Measurements from ENCODE around the gene OTOGL. TPM values are rescaled to one million over a fixed set of nuclear protein-coding genes. Genes with fewer than 3 reads are reported as not detected.

OTOGL gene
- total RNA-seq, 1 donor from 2014 or later = 0.09 TPM

- no peaks in the 10 kb centered on the region for H3K27me3 ChIP-seq
- H3K9me3 ChIP-seq = no peaks in the 10 kb centered on the region
- no peak for TF ChIP-seq CTCF (IDR thresholded peaks at IDR 0.05)
- intact Hi-C loops (cut with DNase I) = no loop called here
- ATAC-seq (peak; percentile 15), DNase-seq (no peak)
- no peaks in the 10 kb centered on the region for H3K4me1 ChIP-seq
- no peak overlapping the region for H3K27ac ChIP-seq
- H3K36me3 ChIP-seq = no peaks in the 10 kb centered on the region
- H3K4me3 ChIP-seq = no peak overlapping the region
These were observed 222.3 kb downstream of the OTOGL start for GRCh38 chr12:80321653-80322052.

DNA sequence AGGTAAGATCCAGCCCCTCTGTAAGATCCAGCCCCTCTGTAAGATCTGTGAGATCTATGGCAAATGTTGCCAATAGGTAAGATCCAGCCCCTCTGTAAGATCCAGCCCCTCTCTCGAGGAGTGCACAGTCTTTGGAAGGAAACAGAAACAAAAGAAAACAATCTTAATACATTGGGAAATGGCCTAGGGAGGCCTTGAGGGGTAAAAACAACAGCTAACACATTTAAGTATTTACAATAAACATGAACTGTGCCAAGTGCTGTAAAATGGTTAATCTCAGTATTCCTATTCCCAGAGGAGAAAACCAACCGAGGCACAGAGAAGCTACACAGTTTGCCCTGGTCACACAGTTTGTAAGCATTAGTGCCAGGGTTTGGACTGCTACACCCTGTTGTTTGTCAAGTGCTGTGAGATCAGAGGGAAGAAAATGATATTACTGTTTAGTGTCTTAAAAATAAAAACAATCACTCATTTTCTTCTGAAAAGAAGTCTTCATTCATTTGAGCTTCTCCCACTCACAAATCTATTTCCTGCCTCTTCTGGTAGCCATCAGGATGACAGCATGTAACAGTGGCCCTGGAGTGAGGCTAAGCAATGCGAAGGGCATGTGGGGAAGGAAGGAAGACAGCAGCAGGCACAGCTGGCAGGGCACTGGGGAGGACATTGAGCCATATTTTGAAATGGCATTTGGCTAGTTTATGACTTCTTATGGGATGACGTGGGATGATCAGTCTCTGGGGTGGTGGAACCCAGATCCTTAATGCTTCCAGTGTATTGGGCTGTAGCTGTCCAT lies 226.0 kb downstream of the OTOGL start:
- no peak for ATAC-seq

GRCh38 chr12:80332827-80333226 lies 233.5 kb downstream of the OTOGL start:
- no peaks in the 10 kb centered on the region for H3K9me3 ChIP-seq
- TF ChIP-seq CTCF (IDR thresholded peaks at IDR 0.05) = no peak

More for the DNA sequence above, 226.0 kb downstream of the OTOGL start:
- DNase-seq = no peak
- no peak for TF ChIP-seq CTCF (IDR thresholded peaks at IDR 0.05)
- Histone ChIP-seq H3K27ac (no peak overlapping the region), H3K36me3 (no peaks in the 10 kb centered on the region), H3K4me1 (no peaks in the 10 kb centered on the region), H3K9me3 (no peaks in the 10 kb centered on the region), H3K27me3 (no peaks in the 10 kb centered on the region), H3K4me3 (no peak overlapping the region)
- intact Hi-C loops (cut with DNase I) = no loop called here

DNA sequence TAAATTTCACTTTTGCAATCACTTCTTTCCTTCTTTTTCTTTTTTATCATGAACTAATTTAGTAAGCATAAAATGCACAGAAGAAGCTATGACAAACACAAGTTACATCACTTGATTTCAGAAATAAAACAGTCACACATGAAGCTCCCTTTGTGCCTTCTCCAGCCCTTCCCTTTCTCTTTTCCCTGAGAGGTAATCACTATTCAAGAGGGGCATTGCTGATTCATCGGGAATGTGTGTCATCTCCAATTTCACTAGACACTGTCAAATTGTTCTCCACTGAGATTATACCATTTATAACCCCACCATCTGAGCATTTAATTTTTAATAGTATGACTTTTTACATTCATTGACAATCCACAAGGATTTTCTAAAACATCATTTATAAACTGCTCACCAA lies 253.1 kb downstream of the OTOGL start:
- intact Hi-C loops (cut with DNase I) = no loop called here
- Histone ChIP-seq H3K4me1 (no peaks in the 10 kb centered on the region), H3K36me3 (no peaks in the 10 kb centered on the region), H3K9me3 (no peaks in the 10 kb centered on the region), H3K4me3 (no peak overlapping the region), H3K27me3 (no peaks in the 10 kb centered on the region), H3K27ac (no peak overlapping the region)
- DNase-seq (no peak), ATAC-seq (no peak)
- TF ChIP-seq CTCF (IDR thresholded peaks at IDR 0.05) = no peak

More at GRCh38 chr12:80332827-80333226, 233.5 kb downstream of the OTOGL start:
- no peak overlapping the region for H3K4me3 ChIP-seq
- intact Hi-C loops (cut with DNase I) = no loop called here
- H3K4me1 ChIP-seq = no peaks in the 10 kb centered on the region
- DNase-seq (no peak), ATAC-seq (no peak)
- H3K27me3 ChIP-seq = no peaks in the 10 kb centered on the region
- H3K36me3 ChIP-seq = no peaks in the 10 kb centered on the region
- no peak overlapping the region for H3K27ac ChIP-seq

GRCh38 chr12:80353254-80353653 lies 253.9 kb downstream of the OTOGL start:
- intact Hi-C loops (cut with DNase I) = no loop called here
- H3K4me1 ChIP-seq = no peaks in the 10 kb centered on the region
- no peaks in the 10 kb centered on the region for H3K9me3 ChIP-seq
- peak; percentile 56 for ATAC-seq
- no peaks in the 10 kb centered on the region for H3K36me3 ChIP-seq
- TF ChIP-seq CTCF (IDR thresholded peaks at IDR 0.05) = no peak
- no peak overlapping the region for H3K4me3 ChIP-seq
- no peak overlapping the region for H3K27ac ChIP-seq
- DNase-seq = no peak
- no peaks in the 10 kb centered on the region for H3K27me3 ChIP-seq
